Liver (tissue), 3 donors: ENCODE data around the gene DNAJC8.

Source experiments
- EGR1 ChIP-seq, 2 donors: IDR thresholded peaks; 2 replicates each; pipeline ENCODE4 v1.6.1; 2016 to 2018; ENCODE audit warnings: antibody characterized with exemption in 2 of 2, low read depth in 2 of 2
- FOXA2 ChIP-seq: IDR thresholded peaks from 2 replicates; pipeline ENCODE4 v1.6.1; 2016; ENCODE audit warnings: antibody characterized with exemption
- GABPA ChIP-seq, 2 donors: IDR thresholded peaks in 1 of 2; conservative IDR thresholded peaks in 1 of 2; 2 replicates each; pipeline ENCODE4 v1.6.1; 2016; ENCODE audit warnings: antibody characterized with exemption in 2 of 2, mild to moderate bottlenecking in 1 of 2, moderate library complexity in 1 of 2
- HNF4A ChIP-seq, 2 donors: conservative IDR thresholded peaks; 2 replicates each; pipeline ENCODE4 v1.6.1; 2016; ENCODE audit warnings: antibody characterized with exemption in 2 of 2, mild to moderate bottlenecking in 2 of 2
- MAX ChIP-seq: IDR thresholded peaks from 2 replicates; pipeline ENCODE4 v1.6.1; 2016; ENCODE audit warnings: antibody characterized with exemption
- RAD21 ChIP-seq, 2 donors: IDR thresholded peaks; 2 replicates each; pipeline ENCODE4 v1.6.1; 2016; ENCODE audit warnings: antibody characterized with exemption in 2 of 2, mild to moderate bottlenecking in 2 of 2
- RXRA ChIP-seq, 2 donors: IDR thresholded peaks; 2 replicates each; pipeline ENCODE4 v1.6.1; 2017 to 2018; ENCODE audit warnings: antibody characterized with exemption in 2 of 2, mild to moderate bottlenecking in 1 of 2
- SP1 ChIP-seq: IDR thresholded peaks from 2 replicates; pipeline ENCODE4 v1.6.1; 2018; ENCODE audit warnings: antibody characterized with exemption, mild to moderate bottlenecking
- TAF1 ChIP-seq: conservative IDR thresholded peaks from 2 replicates; pipeline ENCODE4 v1.6.1; 2016; ENCODE audit warnings: antibody characterized with exemption, mild to moderate bottlenecking
- TF ChIP-seq, protein P1 (sequence below): fragments of 150-350 bp; IDR thresholded peaks from 2 replicates; pipeline ENCODE4 v1.5.1; 2017; ENCODE audit warnings: improper control_type of control experiment, low read depth, low read length; ENCODE audit not compliant: missing input control
- TF ChIP-seq, protein P2 (sequence below): IDR thresholded peaks from 2 replicates; pipeline ENCODE4 v1.6.1; 2016; ENCODE audit warnings: antibody characterized with exemption, mild to moderate bottlenecking
- donor health status: healthy.
- donor health status: healthy.

- TF ChIP-seq SP1 (no peak), RAD21 (IDR thresholded peaks at IDR 0.05) (no peak), EGR1 (IDR thresholded peaks at IDR 0.05; ENCODE audit: low read depth in 2 of 2) (no peak), FOXA2 (no peak), HNF4A (conservative IDR thresholded peaks at IDR 0.05) (no peak), TAF1 (no peak), GABPA (IDR thresholded peaks at IDR 0.05 in 1 of 2, conservative IDR thresholded peaks at IDR 0.05 in 1 of 2) (no peak), RXRA (IDR thresholded peaks at IDR 0.05) (no peak), MAX (no peak)
- TF ChIP-seq, protein P1, sequence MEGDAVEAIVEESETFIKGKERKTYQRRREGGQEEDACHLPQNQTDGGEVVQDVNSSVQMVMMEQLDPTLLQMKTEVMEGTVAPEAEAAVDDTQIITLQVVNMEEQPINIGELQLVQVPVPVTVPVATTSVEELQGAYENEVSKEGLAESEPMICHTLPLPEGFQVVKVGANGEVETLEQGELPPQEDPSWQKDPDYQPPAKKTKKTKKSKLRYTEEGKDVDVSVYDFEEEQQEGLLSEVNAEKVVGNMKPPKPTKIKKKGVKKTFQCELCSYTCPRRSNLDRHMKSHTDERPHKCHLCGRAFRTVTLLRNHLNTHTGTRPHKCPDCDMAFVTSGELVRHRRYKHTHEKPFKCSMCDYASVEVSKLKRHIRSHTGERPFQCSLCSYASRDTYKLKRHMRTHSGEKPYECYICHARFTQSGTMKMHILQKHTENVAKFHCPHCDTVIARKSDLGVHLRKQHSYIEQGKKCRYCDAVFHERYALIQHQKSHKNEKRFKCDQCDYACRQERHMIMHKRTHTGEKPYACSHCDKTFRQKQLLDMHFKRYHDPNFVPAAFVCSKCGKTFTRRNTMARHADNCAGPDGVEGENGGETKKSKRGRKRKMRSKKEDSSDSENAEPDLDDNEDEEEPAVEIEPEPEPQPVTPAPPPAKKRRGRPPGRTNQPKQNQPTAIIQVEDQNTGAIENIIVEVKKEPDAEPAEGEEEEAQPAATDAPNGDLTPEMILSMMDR: no peak
- TF ChIP-seq, protein P2, sequence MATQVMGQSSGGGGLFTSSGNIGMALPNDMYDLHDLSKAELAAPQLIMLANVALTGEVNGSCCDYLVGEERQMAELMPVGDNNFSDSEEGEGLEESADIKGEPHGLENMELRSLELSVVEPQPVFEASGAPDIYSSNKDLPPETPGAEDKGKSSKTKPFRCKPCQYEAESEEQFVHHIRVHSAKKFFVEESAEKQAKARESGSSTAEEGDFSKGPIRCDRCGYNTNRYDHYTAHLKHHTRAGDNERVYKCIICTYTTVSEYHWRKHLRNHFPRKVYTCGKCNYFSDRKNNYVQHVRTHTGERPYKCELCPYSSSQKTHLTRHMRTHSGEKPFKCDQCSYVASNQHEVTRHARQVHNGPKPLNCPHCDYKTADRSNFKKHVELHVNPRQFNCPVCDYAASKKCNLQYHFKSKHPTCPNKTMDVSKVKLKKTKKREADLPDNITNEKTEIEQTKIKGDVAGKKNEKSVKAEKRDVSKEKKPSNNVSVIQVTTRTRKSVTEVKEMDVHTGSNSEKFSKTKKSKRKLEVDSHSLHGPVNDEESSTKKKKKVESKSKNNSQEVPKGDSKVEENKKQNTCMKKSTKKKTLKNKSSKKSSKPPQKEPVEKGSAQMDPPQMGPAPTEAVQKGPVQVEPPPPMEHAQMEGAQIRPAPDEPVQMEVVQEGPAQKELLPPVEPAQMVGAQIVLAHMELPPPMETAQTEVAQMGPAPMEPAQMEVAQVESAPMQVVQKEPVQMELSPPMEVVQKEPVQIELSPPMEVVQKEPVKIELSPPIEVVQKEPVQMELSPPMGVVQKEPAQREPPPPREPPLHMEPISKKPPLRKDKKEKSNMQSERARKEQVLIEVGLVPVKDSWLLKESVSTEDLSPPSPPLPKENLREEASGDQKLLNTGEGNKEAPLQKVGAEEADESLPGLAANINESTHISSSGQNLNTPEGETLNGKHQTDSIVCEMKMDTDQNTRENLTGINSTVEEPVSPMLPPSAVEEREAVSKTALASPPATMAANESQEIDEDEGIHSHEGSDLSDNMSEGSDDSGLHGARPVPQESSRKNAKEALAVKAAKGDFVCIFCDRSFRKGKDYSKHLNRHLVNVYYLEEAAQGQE: no peak
These were observed 32.5 kb downstream of the DNAJC8 start for GRCh38 chr1:28200234-28200873.
